ENCODE results near the gene MATR3.
"Not testable (repeated sequence)": the region's sequence is repeated elsewhere in the genome, so short reads cannot be mapped to it uniquely, and the experiment has no call there.

Gene MATR3

GRCh38 chr5:139297439-139298133 lies 4.0 kb downstream of the MATR3 start:
- no peak for DNase-seq

- DNase-seq, result no peak
Measured at GRCh38 chr5:139298242-139298641, 4.7 kb downstream of the MATR3 start.

DNA sequence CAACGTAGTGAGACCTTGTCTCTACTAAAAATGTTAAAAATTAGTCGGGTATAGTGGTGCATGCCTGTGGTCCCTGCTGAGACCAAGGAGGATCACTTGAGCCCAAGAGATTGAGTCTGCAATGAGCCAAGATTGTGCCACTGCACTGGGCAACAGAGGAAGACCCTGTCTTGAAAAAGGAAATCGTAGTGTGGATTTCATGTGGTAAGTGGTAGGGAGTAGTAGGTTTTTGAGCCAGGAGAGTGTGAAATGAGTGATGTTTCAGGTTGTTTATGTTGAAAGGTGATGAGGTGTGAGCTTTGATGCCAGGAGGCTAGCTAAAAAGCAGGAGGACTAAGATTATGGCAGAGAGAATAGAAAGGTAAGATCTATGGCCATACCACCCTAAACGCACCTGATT lies 5.9 kb downstream of the MATR3 start:
- no peak for DNase-seq

DNA sequence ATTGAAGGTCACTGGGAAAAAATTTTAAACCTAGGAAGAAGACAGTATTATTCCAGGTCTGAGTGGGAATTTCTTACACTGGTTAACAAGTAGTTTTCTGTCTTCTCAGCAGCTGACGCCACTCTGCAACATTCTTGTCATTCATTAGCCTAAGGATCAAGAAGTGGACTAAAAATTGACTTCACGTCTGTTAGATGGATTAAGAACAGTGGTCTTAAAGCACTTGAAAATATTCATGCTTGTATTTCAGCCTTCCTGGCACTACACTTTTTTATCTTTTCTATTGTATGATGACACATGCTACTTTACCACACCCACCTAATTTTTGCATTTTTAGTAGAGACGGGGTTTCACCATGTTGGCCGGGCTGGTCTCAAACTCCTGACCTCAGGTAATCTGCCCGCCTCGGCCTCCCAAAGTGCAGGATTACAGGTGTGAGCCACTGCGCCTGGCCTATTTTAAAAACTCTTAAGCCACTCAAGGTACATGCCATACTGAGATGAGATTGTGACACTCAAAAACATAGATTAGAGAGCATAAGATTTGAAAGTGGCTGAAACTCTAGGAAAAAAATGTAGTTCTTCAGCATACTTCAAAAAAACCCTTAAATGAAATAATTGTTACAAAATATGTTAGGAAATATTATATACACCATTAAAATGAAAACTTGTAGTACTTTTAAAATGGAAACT lies 8.4 kb downstream of the MATR3 start:
- DNase-seq, result no peak

- no peak for DNase-seq
Measured at GRCh38 chr5:139304391-139305324, 11.1 kb downstream of the MATR3 start.

DNA sequence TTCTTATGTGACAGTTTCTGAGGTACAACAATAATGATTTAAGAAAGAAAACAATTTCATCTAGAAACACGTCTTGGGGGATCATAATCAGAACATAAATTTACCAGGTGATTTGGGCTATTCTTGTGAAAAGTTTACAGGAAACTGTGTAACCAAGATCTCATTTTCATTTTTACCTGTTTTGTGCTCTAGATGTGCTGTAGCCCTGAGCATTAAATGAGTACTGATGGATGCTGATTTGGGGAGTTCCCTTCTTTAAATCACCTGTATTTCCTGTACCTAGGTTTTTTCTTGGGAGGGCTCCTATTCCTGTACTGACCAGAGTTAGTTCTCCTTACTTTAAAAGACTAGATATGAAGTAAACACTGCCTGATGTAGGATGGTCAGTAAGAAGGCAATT lies 12.7 kb downstream of the MATR3 start:
- no peak for DNase-seq

DNA sequence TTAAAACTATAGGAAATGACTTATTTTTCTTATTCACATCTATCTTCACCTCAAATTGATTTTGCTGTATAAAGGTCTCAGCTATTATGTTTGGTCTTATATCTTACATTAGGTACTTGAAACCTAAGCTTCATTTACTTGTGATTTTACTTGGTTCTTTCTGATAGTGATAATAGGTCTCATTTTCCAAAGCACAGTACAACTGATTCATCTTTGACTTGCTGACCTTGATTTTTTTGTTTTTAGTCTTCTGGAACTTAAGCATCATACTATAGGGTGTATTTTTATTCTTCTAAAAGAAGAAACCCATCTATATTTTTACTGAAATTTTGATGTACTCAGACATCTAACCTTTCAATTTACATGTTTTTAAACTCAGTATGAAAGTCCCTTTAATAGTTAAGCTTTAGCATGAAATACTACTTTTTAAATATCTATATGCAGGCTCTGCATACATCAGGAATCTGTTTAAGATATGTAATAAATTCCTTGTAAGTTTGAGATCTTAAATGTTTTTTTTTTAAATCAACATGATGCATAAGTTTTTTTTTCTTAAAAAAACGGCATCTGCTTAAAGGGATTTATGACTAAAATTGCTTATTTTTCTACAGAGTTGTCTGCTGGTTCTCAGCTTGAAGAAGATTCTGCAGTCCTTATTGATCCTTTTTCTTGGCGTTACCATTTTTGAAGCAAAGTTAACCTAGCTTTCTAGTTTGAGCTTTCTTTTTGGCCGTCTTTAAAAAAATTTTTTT lies 13.3 kb downstream of the MATR3 start:
- DNase-seq, result no peak

DNA sequence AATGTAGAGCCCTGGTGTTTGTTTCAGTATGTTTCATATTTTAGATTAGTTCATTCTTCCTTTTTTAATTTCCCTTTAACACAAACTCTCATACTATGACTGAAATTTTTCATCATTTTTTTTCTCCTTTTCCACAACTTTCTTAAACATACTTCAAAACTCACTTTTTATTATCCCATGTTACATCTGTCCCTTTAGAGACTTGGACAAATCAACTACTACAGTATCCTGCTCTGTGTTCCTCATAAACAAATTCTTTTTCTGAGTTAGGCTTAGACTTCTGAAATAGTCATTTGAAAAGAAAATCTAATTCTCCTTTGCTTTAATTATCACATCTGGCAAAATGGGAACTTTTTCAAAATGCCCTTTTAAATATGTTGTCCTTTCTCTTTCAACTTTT lies 15.3 kb downstream of the MATR3 start:
- DNase-seq, result no peak

DNA sequence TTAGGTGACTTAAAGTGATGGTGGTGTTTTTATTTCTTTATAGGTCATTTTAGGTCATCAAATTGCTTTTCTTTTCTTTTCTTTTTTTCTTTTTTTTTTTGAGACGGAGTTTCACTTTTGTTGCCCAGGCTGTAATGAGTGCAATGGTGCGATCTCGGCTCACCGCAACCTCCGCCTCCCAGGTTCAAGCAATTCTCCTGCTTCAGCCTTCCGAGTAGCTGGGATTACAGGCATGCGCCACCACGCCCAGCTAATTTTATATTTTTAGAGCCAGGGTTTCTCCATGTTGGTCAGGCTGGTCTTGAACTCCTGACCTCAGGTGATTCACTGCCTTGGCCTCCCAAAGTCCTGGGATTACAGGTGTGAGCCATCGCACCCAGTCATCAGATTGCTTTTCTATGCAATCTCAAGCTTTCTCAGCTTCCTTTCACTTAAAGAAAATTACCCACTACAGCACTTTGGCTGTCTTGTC lies 17.2 kb downstream of the MATR3 start:
- not testable (repeated sequence) for DNase-seq

- DNase-seq, result no peak
Measured at GRCh38 chr5:139312075-139312474, 18.5 kb downstream of the MATR3 start.

GRCh38 chr5:139314276-139314675 lies 20.7 kb downstream of the MATR3 start:
- DNase-seq, result no peak

- no peak for DNase-seq
Measured at GRCh38 chr5:139315056-139315615, 21.6 kb downstream of the MATR3 start.

DNA sequence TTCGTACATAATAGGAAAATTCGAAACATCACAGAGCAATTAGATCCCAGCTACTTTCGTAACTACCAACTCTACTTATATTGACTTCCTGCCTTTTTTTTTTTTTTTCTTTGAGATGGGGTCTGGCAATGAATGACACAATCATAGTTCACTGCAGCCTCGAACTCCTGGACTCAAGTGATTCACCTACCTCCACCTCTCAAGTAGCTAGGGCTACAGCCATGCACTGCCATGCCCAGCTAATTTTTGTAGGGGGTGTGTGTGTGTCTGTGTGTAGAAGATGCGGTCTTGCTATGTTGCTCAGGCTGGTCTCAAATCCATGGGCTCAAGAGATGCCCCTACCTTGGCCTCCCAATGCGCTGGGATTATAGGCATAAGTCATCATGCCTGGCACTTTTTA lies 42.3 kb downstream of the MATR3 start:
- DNase-seq, result no peak

- no peak for DNase-seq
Measured at GRCh38 chr5:139340051-139340450, 46.5 kb downstream of the MATR3 start.

GRCh38 chr5:139341187-139341688 lies 47.7 kb downstream of the MATR3 start:
- no peak for DNase-seq

DNA sequence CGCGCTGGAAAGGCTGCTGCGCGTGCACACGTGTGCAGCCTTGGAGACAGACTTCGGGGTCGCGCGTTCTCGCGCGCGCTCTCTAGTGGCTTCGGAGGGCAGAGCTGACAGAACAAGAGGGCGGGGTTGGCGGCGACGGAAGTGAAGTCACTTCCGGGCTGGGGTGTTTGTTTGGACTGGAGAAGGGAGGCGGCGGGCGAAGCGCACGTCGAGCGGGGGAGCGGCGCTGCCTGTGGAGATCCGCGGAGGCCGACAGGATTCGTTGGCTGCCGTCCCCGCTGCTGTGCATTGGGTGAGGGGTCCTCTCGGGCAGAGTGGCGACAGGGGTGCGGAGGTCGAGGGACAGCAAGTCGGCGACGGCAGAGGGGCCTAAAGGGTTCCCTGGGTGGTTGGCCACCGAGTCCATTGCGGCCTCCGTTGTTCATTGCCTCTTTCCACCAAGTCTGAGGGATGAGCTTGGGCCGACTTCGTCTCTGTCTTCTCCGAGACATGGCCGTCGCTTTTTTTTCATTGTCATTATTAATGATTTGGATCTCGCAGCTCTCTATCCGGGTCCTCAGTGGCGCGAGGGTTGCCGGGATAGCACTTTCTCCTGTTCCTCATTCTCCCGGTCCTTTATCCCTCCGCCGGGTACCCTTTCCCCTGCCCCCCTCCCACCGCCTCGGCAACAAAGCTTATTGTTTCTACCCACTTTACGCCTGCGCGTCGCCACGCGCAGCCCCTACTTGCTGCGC lies 48.3 kb downstream of the MATR3 start, which contains the start of gene PAIP2:
TSS of gene PAIP2 (plus strand) at position 166 of the 734 bp plus-strand sequence. CDS start 21,931 bp downstream, outside the sequence.
- DNase-seq, result peak; percentile 99

DNA sequence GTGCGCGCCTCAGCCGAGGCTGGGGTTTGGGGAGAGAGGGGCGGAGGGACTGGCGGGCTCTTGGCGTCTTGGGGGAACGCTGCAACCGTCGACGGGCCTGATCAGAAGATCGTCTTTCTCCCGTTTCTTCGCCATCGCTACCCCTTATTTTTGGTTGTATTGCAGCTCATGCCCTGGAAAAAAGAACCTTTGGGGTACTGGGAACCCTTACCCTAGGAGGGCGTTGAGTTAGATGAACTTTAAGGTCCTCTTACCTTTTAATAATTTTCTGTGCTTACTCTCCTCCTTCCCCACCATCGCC lies 48.8 kb downstream of the MATR3 start:
- no peak for DNase-seq

GRCh38 chr5:139343476-139343875 lies 49.9 kb downstream of the MATR3 start:
- DNase-seq, result no peak

GRCh38 chr5:139344177-139344576 lies 50.6 kb downstream of the MATR3 start:
- no peak for DNase-seq

GRCh38 chr5:139345442-139345841 lies 51.9 kb downstream of the MATR3 start:
- DNase-seq, result not testable (repeated sequence)

DNA sequence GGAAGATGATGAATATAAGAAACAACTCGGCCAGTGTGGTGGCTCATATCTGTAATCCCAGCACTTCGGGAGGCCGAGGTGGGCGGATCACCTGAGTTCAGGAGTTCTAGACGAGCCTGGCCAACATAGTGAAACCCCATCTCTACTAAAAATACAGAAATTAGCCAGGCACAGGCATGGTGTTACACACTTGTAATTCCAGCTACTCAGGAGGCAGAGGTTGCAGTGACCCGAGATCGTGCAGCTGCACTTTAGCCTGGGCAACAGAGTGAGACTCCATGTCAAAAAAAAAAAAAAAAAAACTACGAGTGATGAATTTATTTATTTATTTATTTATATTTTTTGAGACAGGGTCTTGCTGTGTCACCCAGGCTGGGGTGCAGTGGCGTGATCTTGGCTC lies 54.3 kb downstream of the MATR3 start:
- DNase-seq, result not testable (repeated sequence)
